Activated T-helper 9 cell treated with anti-CD3 and anti-CD28 coated beads, Interleukin-2, amount 50 U/mL, for 16 hours (primary cell): ENCODE data around the gene ZBTB47.

Experiments used
- DNase-seq: peaks from one replicate; pipeline ENCODE4 v3.0.0-alpha.2; 2020; ENCODE audit warnings: low read depth

The ZBTB47 gene

GRCh38 chr3:42685363-42685881 is 31.9 kb downstream of the ZBTB47 start, which contains the start of gene KLHL40:
TSS of gene KLHL40 (plus strand) at chr3:42685537. CDS start at chr3:42685619, 82 bp downstream.
- DNase-seq = no peak

- no peak for DNase-seq
These were observed 32.7 kb downstream of the ZBTB47 start for GRCh38 chr3:42685891-42686820.

DNA sequence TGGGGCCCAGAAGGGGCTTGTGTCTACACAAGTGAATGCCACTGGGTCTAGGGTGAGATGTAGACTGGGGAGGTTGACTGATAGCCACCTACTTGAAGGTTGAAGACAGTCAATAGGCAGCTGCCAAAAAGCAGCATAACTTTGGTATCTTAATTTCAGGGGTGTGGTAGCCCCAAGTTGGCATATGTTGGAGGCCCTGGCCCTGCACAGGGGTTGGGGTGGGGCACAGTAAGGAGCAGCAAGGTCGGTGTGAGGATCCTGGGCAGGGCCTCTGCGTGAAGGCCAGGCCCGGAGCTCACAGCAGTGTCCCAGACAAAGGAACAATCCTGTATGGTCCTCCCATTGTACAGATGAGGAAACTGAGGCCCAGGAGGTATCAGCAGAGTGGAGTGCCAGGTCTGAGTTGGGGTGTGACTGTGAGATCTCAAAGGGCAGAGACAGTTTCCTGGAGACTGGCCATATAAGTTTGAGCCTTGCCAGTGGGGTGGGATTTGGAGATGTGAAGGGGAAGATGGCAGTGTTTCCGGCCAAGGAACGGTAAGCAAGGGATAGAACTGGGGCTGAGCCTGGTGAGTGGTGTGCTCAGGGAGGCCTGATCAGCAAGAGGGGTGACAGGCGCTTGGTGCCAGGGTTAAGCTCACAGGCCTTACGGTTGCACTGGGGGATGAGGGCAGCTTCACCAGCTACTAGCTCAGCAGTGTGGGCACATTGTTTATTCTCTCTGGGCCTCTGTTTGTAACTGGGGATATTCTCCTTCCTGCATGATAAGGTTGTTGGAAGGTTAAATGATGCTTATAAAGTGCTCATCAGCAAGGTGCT is 33.5 kb downstream of the ZBTB47 start:
- DNase-seq = no peak

- DNase-seq = no peak
These were observed 34.5 kb downstream of the ZBTB47 start for GRCh38 chr3:42688016-42688415.

DNA sequence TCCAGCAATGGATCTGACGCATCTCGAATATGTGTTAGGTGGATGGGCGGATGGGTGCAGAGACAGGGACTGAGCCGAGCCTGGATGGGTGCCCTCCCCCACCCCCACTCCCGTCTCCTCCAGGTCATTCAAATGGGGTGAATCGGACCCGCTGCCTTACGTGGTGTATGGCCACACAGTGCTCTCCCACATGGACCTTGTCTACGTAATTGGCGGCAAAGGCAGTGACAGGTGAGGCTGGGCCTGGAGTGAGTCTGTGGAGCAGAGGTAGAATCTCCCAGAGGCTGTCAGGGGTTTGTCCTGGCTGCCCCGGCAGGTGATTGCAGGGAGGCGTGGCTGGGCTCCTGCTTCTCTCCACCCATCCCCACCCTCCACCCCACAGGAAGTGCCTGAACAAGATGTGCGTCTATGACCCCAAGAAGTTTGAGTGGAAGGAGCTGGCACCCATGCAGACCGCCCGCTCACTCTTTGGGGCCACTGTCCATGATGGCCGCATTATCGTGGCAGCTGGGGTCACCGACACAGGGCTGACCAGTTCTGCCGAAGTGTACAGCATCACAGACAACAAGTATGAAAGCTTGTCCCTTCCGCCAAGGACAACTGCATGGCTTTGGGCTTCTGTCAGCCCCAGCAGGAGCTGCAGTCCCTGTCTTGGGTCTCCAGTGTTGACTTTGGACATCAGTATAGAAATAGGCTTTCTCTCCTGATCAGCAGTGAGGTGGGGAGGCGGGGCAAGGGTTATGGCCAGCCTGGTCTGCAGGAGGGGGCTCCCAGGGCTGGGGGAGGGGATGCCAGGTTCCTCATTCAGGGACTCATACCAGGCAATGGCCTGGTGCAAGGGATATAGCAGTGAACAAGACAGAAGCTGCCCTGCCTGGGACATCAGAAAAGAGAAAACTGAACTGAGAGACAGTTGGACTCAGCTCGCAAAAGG is 35.3 kb downstream of the ZBTB47 start:
- DNase-seq = no peak

- DNase-seq = no peak
These were observed 36.0 kb downstream of the ZBTB47 start for GRCh38 chr3:42689421-42690014.

DNA sequence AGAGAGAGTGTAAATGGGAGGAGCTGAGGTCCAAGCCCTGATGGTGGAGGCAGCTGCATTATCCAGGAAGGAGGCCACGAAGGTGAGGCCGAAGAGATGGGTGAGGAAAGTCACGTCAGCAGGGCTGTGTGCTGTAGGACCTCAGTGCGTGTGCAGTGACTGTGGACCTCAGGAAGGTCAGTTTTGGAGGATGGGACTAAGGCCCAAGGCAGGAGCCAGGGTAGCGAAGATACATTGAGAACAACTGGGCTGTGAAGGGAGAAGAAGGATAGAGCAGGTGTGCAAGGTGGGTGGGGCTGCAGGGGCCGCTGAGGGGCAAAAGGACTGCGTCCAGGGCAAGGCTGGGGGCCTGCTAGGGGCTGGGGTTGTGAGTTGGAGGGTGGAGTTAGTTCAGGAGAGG is 36.7 kb downstream of the ZBTB47 start:
- DNase-seq = no peak

DNA sequence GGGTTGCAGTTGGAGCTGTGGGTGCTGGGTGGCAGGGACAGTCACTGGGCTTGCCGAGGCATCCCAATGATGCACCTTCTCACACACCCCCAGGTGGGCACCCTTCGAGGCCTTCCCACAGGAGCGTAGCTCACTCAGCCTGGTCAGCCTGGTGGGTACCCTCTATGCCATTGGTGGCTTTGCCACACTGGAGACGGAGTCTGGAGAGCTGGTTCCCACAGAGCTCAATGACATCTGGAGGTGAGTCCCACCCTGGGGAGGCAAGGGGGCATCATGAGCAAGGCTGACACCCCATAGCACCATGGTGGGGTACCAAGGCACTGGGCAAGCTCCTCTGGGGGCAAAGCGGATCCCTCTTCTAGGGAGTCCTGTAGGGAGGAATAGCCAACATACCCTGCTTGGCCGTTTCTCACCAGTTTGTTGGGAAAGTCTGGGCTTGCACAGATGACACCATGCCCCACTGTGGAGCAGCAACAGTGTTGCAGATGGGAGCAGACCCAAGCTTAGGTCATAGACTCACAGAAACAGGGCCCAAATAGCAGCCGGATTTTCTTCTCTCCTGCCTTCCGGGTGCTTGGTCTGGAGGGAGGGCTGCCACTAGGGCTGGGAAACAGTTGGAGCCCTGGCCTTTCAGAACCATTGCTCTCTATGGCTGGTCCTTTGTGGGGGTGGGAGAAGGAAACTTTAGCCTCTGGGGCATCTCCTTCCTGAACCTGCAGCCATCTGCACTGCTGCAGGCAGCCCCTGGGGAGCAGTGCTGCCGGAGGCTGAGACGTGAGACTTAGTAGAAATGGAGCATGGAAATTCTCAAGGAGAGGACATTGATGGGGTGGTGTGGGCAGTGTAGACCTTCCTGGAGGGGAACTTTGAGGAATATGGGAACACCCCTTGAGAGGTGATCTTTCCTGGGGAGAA is 37.5 kb downstream of the ZBTB47 start:
- DNase-seq = no peak

DNA sequence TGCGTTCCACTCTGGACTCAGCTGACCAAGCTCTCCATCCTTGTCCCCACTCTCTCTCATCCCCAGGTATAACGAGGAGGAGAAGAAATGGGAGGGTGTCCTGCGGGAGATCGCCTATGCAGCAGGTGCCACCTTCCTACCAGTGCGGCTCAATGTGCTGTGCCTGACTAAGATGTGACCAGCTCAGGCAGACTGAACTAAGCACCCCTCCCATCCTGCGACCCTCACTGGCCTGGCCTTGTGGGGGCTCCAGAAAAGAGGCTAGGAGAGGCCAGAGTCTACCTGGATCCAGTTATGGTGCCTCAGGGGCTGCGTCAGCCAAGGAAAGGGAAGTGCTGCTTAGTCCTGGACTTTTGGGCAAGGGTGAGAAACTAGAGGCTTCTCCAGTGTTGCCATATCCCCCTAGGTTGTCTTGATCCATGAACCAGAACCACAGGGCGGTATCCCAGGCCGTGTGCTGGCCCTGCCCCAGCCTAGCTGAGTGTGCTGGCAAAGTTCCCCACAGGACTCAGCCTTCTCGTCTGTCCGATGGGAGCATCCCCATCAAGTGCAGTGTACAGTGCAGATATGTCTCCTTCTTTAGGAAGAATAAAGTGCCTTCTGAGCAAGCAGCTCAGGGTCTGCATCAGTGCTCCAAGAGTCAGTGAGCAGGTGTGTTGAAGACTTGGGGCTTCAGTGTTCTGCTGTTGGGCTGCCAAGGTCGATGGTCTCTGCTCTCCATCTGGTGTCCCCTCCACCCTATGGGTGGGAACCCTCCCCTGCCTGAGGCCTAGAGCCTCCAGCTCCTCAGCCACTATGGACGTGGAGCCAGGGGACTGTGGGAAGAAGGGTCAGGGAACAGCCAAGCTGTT is 38.5 kb downstream of the ZBTB47 start:
- DNase-seq = no peak

- no peak for DNase-seq
These were observed 39.4 kb downstream of the ZBTB47 start for GRCh38 chr3:42692667-42693529.

- DNase-seq = no peak
These were observed 40.0 kb downstream of the ZBTB47 start for GRCh38 chr3:42693530-42693930.

DNA sequence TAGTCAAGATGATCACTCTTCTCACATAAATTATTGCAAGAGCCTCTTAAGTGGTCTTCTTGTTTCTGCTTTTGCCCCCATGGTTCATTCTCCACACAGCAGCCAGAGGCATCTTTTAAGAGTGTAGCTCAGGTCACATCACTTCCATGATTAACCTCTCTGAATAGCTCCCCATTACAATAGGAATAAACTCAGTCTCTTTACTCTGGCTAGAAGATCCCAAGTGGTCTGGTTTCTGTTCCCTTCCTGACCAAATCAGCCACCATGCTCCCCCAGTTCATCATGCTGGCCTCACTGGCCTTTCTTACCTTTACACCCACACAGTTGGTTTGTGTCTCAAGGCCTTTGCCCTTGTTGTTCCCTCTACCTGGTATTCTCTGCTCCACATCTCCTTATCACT is 40.9 kb downstream of the ZBTB47 start:
- no peak for DNase-seq

DNA sequence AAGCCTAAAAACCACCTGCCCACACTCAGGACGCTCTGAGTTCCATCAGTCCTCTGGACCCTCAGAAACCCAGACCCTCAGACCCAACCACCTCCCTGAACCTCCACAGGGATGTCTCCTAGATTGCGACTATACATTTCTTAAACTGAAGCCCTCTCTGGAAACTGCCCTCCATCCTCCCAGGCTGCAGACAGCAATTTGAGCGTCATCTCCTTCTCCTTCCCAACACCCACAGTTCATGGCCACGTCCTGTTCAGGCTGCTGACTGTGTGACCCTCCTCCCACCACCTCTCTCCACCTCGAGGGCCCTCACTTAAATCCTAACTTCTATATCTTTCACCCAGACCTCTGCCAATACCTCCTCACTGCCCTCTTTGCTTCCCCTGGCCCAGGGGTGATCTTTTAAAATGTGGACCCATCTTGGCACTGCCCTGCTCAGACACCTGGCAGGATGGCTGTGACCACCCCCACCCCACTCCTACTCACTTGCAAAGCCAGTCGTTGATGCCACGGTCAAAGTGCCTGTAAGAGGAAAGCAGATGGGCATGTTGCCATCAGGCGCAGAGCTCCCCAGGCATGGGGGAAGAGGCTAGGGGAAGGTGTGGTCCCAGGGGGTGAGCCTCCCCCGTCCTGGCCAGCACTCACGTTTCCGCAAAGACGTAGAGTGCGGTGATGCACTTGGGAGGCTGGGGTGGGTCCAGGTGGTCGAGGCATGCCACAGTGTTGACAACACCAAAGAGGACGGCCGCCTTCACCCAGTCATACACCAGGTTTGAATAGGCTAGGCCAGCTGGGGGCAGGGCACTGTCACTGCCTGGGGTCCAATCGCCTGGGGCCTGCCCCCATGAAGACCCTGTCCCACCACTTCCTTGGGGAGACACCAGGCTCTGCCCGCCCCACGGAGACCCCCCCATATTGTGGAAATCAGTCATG is 43.1 kb downstream of the ZBTB47 start:
- DNase-seq = no peak

GRCh38 chr3:42697289-42698051 is 44.0 kb downstream of the ZBTB47 start:
- DNase-seq = no peak

- DNase-seq = no peak
These were observed 44.9 kb downstream of the ZBTB47 start for GRCh38 chr3:42698216-42698910.

- DNase-seq = no peak
These were observed 45.4 kb downstream of the ZBTB47 start for GRCh38 chr3:42698911-42699230.
